ENCODE data around the gene RASSF10.

DNA sequence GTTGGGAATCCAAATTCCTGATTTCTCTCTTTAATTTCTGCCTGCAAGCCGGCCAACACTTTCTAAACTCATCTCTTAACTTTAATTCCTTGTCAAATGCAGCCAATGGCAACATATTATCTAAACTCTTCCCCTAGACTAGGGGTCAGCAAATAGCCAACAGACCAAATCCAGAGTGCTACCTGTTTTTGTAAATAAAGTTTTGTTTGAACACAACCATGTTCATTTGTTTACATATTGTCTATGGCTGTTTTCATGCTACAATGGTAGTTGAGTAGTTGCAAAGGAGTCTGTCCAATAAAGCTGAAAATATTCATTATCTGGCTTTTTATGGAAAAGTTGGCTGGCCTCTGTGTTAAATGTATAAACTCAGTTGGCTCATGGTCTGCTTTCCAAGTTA lies 37.2 kb upstream of the RASSF10 start:
- TF ChIP-seq, protein P1, sequence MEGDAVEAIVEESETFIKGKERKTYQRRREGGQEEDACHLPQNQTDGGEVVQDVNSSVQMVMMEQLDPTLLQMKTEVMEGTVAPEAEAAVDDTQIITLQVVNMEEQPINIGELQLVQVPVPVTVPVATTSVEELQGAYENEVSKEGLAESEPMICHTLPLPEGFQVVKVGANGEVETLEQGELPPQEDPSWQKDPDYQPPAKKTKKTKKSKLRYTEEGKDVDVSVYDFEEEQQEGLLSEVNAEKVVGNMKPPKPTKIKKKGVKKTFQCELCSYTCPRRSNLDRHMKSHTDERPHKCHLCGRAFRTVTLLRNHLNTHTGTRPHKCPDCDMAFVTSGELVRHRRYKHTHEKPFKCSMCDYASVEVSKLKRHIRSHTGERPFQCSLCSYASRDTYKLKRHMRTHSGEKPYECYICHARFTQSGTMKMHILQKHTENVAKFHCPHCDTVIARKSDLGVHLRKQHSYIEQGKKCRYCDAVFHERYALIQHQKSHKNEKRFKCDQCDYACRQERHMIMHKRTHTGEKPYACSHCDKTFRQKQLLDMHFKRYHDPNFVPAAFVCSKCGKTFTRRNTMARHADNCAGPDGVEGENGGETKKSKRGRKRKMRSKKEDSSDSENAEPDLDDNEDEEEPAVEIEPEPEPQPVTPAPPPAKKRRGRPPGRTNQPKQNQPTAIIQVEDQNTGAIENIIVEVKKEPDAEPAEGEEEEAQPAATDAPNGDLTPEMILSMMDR (IDR thresholded peaks at IDR 0.05; ENCODE audit: low read depth, low read length), result no peak
- TF ChIP-seq EZH2phosphoT487 (IDR thresholded peaks at IDR 0.05; ENCODE audit: low read depth), result no peak
